ENCODE data around the gene PARD6G. TPM values are rescaled to one million over a fixed set of nuclear protein-coding genes. Genes with fewer than 3 reads are reported as not detected.
A peak's percentile ranks its signal among the peaks of the same experiment; 100 is the strongest.

Gene PARD6G
- total and polyA plus RNA-seq, 2 of the 13 experiments (the other 11 are each of a cell fraction or from before 2014, with no cell fraction given): 3.6 to 7.4 TPM

DNA sequence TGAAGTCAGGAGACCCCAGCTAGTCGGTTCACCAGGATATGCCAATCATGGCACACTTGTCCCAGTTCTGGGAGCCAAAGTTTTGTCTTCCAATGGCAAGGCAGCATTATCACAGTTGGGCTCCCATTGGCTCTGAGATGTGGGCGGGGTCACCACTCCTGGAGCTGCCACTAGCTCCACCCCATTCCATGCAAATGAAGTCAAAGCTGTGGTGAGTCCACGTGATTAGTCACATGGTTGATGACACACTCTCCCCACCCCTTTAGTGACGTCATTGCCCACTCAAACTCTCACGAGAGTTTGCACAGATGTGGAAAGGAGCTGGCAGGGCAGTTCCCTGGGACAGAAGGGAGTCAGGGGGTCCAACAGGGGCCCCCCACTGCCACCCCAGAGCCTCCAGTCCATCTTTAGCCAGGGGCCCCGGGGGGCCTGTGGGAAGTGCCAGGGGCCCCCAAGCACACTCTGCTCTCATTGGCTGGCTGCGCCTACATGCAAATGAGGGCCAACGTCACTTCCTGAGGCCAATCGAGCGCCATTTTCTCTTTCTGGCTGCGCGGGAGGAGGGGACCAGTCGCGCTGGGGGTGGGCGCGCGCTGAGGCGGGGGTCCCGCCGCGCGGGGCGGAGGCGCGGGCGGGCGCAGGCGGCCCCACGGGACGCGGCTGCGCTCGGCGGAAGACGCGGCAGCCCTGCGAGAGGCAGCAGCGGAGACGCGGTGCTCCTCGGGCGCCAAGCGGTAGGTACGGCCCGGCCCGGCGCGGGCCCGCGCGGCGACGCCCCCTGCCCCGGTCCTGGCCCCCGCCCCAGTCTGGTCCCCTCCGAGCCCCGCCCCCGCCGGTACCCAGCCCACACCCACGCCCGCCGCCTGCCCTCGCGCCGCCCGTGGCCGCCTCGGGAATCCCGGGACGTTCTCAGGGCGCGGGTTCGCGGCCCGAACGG is 138.3 kb downstream of the PARD6G start, which contains the start of gene ADNP2 (continued):
- no peak for TF ChIP-seq PRDM4 (CRISPR knock-in tag; IDR thresholded peaks at IDR 0.05; ENCODE audit: borderline replicate concordance)
- no peak for TF ChIP-seq ZNF232 (CRISPR knock-in tag; IDR thresholded peaks at IDR 0.05; ENCODE audit: borderline replicate concordance)
- no peak for TF ChIP-seq ZNF138 (CRISPR knock-in tag; IDR thresholded peaks at IDR 0.05; ENCODE audit: low read depth)
- TF ChIP-seq ZNF512B (CRISPR knock-in tag; IDR thresholded peaks at IDR 0.05; ENCODE audit: borderline replicate concordance): no peak
- no peak for TF ChIP-seq ZBTB4 (CRISPR knock-in tag; IDR thresholded peaks at IDR 0.05; ENCODE audit: borderline replicate concordance)
- TF ChIP-seq PHF8 (CRISPR knock-in tag; IDR thresholded peaks at IDR 0.05): peak; percentile 73
- TF ChIP-seq, protein P1, sequence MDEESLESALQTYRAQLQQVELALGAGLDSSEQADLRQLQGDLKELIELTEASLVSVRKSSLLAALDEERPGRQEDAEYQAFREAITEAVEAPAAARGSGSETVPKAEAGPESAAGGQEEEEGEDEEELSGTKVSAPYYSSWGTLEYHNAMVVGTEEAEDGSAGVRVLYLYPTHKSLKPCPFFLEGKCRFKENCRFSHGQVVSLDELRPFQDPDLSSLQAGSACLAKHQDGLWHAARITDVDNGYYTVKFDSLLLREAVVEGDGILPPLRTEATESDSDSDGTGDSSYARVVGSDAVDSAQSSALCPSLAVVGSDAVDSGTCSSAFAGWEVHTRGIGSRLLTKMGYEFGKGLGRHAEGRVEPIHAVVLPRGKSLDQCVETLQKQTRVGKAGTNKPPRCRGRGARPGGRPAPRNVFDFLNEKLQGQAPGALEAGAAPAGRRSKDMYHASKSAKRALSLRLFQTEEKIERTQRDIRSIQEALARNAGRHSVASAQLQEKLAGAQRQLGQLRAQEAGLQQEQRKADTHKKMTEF (CRISPR knock-in tag; IDR thresholded peaks at IDR 0.05): peak; percentile 46; the same call in 1 of the 2 replicates
- peak; percentile 98 for TF ChIP-seq USF2 (IDR thresholded peaks at IDR 0.05; ENCODE audit: low read depth, low read length)
- TF ChIP-seq USF2 (CRISPR knock-in tag; IDR thresholded peaks at IDR 0.05; ENCODE audit: borderline replicate concordance): peak; percentile 92; the same call in 1 of the 2 replicates
- TF ChIP-seq ZNF432 (CRISPR knock-in tag; IDR thresholded peaks at IDR 0.05; ENCODE audit: borderline replicate concordance): no peak
- no peak for TF ChIP-seq FLYWCH1 (CRISPR knock-in tag; IDR thresholded peaks at IDR 0.05)
- TF ChIP-seq KDM5A (IDR thresholded peaks at IDR 0.05; ENCODE audit: borderline replicate concordance, low read length): peak; percentile 71; the same call in 1 of the 2 replicates
- TF ChIP-seq ZNF720 (CRISPR knock-in tag; IDR thresholded peaks at IDR 0.05): no peak

Measured in HepG2 (cell line).